Hematopoietic multipotent progenitor cell treated with erythropoietin and hydrocortisone succinate and interleukin-3 and kit ligand, for 4 days (in vitro differentiated cells): ENCODE measurements around the gene PPP2R5B.
A peak's percentile ranks its signal among the peaks of the same experiment; 100 is the strongest.
"Not testable (repeated sequence)": the region's sequence is repeated elsewhere in the genome, so short reads cannot be mapped to it uniquely, and the experiment has no call there.

Experiments
- DNase-seq: peaks from one replicate; pipeline ENCODE4 v3.0.0-alpha.2; 2015

PPP2R5B gene

GRCh38 chr11:64933213-64933934 is 8.9 kb downstream of the PPP2R5B start:
- no peak for DNase-seq

GRCh38 chr11:64933935-64934681 is 9.6 kb downstream of the PPP2R5B start:
- DNase-seq, result no peak

DNA sequence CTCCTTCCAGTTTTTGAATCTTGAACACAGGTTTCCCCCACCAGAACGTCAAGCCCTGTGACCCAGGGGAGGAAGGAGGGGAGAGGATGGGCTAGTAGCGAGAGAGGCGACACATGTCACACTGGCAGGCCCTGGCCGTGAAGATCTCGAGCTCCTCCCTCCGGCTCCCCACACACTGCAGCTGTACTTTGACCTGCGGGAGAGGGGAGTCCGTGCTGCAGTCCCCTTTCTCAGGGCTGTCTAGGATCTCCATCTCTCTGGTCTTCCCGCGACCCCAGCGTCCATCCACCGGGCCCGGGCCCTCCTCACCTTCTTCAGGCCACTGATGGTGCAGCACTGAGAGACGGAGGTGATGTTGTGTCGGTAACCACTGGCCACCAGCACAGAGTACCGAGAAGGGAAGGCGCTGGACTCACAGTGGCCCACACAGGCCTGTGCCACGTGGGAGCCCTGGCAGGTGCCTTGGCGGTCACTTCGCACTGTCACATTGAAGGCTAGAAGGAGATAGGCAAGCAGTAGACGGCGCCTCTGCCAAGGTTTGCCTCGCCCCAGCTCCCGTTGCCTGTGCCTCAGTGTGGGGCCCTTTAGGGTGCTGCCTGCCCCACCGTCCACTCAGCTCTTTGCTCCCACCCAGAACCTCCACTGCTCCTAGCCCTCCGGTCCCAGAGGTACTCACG is 10.3 kb downstream of the PPP2R5B start:
- no peak for DNase-seq

DNA sequence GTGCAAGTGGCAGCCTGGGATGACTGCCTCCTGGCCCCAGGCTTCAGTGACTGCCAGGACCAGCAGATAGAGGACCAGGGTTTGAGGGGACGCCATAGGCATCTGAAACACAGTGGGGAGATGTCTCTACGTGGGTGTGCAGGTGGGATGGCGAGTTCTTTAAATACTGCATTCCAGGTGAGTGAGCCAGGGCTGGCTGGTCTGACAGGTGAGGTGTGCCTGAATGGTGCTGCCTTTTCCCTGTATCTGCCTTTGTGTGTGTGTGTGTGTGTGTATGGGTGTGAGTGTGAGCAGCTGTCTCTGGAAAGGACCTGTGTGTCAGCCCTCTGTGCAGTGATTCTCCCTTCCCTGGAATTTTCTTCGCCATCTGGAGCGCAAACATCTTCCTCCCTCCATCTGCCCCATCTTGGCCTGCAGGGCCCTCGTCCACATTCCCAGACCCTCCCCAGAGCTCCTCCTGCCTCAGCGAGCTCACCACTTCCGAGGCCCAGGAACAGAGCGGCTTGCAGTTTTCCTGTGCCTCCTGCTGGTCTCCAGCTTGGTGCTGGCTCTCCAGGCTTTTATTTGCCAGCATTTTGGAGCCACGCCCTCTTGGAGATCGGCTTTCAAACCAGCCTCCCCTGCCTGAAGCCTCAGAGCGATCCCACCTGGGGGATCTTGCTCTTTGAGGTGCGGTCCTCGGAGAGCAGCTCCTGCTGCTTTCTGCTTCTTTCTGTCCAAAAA is 11.0 kb downstream of the PPP2R5B start, which contains the start of gene GPHA2:
Gene GPHA2, minus strand, starts transcription at position 535 of the 723 bp plus-strand sequence. Its CDS starts 433 bp downstream, at position 102.
- no peak for DNase-seq

DNA sequence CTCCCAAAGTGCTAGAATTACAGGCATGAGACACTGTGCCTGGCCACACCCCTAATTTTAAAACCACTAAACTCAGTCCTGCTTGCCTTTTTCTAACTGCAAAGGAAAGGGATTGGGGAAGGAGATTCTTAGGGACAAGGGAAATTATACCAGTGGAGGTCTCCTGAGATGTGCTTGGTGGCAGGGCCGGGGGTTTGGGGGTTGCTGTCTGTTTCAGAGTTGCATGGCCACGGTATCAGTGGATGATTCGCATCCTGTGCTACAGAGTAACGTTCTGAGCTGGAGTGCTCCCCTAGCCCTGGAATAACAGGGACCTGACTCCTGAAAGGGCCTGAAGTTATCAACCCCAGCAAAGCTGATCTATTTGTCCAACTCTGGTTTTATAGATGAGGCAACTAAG is 12.1 kb downstream of the PPP2R5B start:
- DNase-seq, result no peak

GRCh38 chr11:64947208-64947814 is 22.8 kb downstream of the PPP2R5B start:
- DNase-seq, result no peak

DNA sequence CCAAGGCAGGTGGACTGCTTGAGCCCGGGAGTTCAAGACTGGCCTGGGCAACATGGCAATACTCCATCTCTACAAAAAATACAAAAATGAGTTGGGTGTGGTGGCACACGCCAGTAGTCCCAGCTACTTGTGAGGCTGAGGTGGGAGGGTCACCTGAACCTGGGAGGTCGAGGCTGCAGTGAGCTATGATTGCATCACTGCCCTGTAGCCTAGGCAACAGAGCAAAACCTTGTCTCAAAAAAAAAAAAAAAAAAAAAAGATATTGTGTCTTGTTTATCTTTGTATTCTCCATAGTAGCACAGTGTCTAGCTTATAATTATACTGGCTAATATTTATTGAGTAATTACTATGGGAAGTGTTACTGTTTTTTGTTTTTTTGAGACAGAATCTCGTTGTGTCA is 27.0 kb downstream of the PPP2R5B start:
- DNase-seq, result no peak

DNA sequence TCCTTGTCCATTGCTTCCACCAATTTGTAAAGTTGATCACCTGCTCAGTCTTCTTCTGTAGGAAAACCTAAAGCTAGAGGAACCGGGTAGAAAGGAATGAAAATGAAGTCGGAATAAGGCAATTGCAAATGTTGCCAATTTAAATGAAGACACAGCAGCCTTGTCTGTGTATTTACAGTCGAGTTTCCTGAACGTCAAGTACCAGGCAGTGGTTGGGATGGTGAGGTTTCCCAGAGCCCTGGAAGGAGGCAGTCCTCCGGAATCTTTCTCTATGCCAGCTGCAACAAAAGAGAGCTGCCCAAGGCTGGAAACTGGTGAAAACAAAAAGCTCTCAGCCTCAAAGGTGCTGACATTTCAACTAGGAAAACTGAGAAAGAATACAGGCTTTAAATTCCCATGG is 29.7 kb downstream of the PPP2R5B start:
- no peak for DNase-seq

- no peak for DNase-seq
Measured at GRCh38 chr11:64959498-64959897, 35.0 kb downstream of the PPP2R5B start.

DNA sequence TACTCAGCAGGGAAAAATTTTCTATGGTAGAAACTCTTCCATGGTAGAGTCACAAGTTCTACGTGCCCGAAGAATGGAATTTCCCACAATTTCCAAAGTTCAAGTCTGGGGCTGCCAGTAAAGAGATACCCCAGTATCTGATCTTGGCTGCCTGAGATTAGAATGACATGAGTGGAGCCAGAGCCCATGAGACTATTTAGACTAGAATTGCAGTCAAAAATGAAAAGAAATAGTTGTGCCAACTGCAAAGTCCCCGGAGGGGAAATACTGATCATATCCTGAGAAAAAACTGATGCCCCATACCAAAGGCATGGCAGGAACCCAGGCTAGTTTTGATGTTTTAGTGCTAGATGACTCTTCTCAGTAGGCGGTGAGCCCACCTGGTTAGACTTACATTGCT is 36.2 kb downstream of the PPP2R5B start:
- DNase-seq, result no peak

- DNase-seq, result no peak
Measured at GRCh38 chr11:64963072-64963631, 38.7 kb downstream of the PPP2R5B start.

DNA sequence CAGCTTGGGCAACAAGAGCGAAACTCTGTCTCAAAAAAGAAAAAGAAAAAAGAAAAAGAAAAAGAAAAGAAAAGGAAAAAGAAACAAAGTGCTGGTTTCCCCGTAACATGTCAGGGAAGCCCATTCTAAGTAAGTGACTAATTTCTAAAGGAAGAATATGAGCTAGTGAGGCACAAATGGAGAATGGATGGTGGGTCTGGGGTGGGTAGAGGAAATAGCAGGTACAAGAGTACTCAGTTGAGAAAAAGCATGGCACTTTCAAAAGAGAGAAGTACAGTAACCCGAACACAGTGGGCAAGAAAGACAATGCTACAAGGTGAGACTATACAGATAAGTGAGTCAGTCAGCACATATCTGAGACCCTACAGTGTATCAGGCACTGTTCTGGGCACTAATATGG is 42.9 kb downstream of the PPP2R5B start:
- no peak for DNase-seq

DNA sequence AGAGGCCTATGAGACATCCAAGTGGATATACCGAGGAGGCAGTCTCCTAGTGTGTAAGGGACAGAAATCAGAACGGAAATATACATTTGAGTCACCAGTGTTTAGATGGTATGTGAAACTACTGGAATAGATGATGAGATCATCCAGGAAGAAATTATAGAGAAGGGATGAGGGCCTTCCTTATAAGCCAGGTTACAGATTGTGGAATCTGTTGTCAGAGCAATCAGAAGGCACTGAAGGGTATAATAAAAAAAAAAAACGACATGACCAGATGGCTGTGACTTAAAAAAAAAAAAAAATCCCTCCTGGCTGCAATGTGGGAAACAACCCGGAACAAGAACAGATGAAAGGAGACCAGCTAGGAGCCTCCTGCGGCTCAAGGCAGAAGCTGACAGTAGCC is 44.7 kb downstream of the PPP2R5B start:
- no peak for DNase-seq

GRCh38 chr11:64970731-64971151 is 46.3 kb downstream of the PPP2R5B start:
- no peak for DNase-seq

DNA sequence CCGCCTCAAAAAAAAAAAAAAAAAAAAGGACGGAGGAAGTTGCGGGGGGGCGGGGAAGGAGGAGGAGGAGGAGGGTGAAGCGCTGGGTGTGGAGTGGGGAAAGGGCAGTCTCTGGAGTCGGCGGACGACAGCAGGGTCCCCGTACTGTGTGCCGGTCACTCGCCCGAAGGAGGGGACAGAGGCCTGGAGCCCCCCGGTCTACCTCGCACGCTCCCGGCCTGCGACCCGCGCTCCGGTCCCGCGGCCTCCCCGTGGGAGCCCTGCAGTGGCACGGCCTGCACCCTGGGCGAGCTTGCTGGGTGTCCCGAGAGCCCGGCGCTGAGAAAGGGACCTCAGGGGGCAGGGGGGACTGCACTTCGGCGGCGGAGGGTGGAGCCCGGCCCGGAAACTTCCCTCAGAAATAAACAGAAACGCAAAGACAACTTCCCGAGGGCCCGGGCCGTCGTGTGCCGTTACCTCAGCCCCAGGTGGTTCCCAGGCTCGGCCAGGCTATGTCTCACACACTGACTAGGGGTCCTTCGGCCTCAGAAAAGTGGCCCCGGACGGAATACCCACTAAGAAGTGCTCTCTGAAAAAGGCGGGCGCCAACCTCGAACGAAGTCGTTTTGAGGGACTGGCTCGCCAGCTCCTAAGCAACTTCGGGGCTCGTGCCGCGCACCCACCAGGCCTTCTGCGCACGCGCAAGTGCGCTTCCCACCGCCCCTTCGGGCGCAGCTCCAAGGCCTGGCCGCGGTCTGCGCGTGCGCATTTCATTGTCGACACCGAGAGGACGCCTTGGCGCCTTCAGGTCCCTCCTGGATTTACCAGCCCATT is 47.1 kb downstream of the PPP2R5B start, which contains the start of gene MAJIN:
Gene MAJIN, minus strand, starts transcription at position 688 of the 813 bp plus-strand sequence. CDS start 12,703 bp downstream, outside the sequence.
- peak; percentile 91 for DNase-seq

DNA sequence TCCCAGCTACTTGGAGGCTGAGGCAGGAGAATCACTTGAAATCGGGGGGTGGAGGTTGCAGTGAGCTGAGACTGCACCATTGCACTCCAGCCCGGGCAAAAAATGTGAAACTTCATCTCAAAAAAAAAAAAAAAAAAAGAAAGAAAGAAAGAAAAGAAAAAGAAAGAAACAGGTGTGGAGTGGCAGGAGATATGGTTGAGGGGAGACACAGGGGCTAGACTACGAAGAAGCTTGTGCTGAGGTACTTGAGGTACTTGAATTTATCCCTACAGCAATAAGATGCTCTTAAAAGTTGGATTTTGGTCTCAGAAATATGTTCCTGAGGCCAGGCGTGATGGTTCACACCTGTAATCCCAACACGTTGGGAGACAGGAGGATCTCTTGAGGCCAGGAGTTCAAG is 49.6 kb downstream of the PPP2R5B start:
- DNase-seq, result no peak

- DNase-seq, result no peak
Measured at GRCh38 chr11:64976651-64977050, 52.2 kb downstream of the PPP2R5B start.

DNA sequence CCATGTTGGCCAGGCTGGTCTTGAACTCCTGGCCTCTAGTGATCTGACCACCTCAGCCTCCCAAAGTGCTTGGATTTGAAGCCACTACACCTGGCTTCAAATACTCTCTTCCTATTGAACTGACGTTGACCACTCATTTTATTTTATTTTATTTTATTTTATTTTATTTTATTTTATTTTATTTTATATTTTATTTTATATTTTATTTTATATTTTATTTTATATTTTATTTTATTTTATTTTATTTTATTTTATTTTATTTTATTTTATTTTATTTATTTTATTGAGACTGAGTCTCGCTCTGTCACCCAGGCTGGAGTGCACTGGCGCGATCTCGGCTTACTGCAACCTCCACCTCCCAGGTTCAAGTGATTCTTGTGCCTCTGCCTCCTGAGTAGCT is 58.9 kb downstream of the PPP2R5B start:
- DNase-seq, result not testable (repeated sequence)
